Caco-2 (cell line): ENCODE data around the gene ATL1. TPM values are rescaled to one million over a fixed set of nuclear protein-coding genes. Genes with fewer than 3 reads are reported as not detected.

Experiments
- BruUV-seq: library from RNA; stranded (reverse); fragments of 400-500 nt; replicated peaks from 2 replicates; lab custom pipeline; 2021; lab: Mats Ljungman, UMichigan
- CTCF ChIA-PET: fragments of 300-600 bp; sonication (Branson Sonifier 250); formaldehyde crosslinking; loops from one replicate; lab custom pipeline; 2022; ENCODE audit warnings: antibody characterized with exemption; lab: Charles Lee
- POLR2A ChIA-PET: fragments of 300-600 bp; sonication (Branson Sonifier 250); formaldehyde crosslinking; loops from one replicate; lab custom pipeline; 2022; ENCODE audit warnings: antibody characterized with exemption; lab: Charles Lee
- DNase-seq, 2 experiments: peaks; one replicate each; pipeline versions ENCODE4 v3.0.0 to v3.0.0-alpha.2; 2020 to 2022
- H3K27me3 ChIP-seq: replicated peaks from 2 replicates; pipeline ENCODE4 v1.6.0; 2011; ENCODE audit warnings: low read length; ENCODE audit not compliant: control insufficient read depth, insufficient read depth
- H3K36me3 ChIP-seq: 2 replicates; pipeline ENCODE4 v1.5.1; 2011; ENCODE audit warnings: low read length; ENCODE audit not compliant: control insufficient read depth, insufficient read depth
- H3K4me1 ChIP-seq: fragments of 250-450 bp; sonication (Bioruptor Pico); 2 replicates; pipeline ENCODE4 v1.5.1; 2020; ENCODE audit warnings: mild to moderate bottlenecking
- H3K4me3 ChIP-seq: 2 replicates; pipeline ENCODE4 v1.5.1; 2011; ENCODE audit warnings: low read depth, mild to moderate bottlenecking, control low read depth, low read length
- H3K9me3 ChIP-seq: fragments of 250-450 bp; sonication (Bioruptor Pico); 2 replicates; pipeline ENCODE4 v1.5.1; 2020; ENCODE audit warnings: mild to moderate bottlenecking, moderate library complexity
- H3K27ac Mint-ChIP-seq: one replicate; pipeline ENCODE4 v1.8.0; 2022; ENCODE audit warnings: mixed read lengths; ENCODE audit not compliant: unreplicated experiment
- H3K27me3 Mint-ChIP-seq: one replicate; pipeline ENCODE4 v1.8.0; 2022; ENCODE audit warnings: mixed read lengths; ENCODE audit not compliant: insufficient read depth, unreplicated experiment
- H3K36me3 Mint-ChIP-seq: one replicate; pipeline ENCODE4 v1.8.0; 2022; ENCODE audit warnings: mild to moderate bottlenecking, mixed read lengths; ENCODE audit not compliant: insufficient read depth, unreplicated experiment
- H3K4me1 Mint-ChIP-seq: one replicate; pipeline ENCODE4 v1.8.0; 2022; ENCODE audit warnings: low read depth, mixed read lengths; ENCODE audit not compliant: unreplicated experiment
- H3K4me3 Mint-ChIP-seq: one replicate; pipeline ENCODE4 v1.8.0; 2022; ENCODE audit warnings: mild to moderate bottlenecking, moderate library complexity, mixed read lengths; ENCODE audit not compliant: unreplicated experiment
- H3K9me3 Mint-ChIP-seq: one replicate; pipeline ENCODE4 v1.8.0; 2022; ENCODE audit warnings: mixed read lengths; ENCODE audit not compliant: unreplicated experiment
- CTCF ChIP-seq, 2 experiments: fragments of 200-600 bp in 1 of 2; IDR thresholded peaks; 1 replicate in 1 of 2; 2 replicates in 1 of 2; pipeline versions ENCODE4 v1.5.1 to v1.8.0; 2011 to 2022; ENCODE audit warnings: antibody characterized with exemption in 1 of 2, control low read depth in 1 of 2, inconsistent platforms in 1 of 2, low read depth in 1 of 2, low read length in 1 of 2, mild to moderate bottlenecking in 1 of 2, moderate library complexity in 1 of 2; ENCODE audit not compliant: insufficient read depth in 1 of 2, severe bottlenecking in 1 of 2, unreplicated experiment in 1 of 2
- intact Hi-C: fragments of 100-400 bp; cut with micrococcal nuclease; formaldehyde crosslinking; loops from one replicate; pipeline ENCODE4 v1.10.0; 2022; ENCODE audit not compliant: unreplicated experiment
- total RNA-seq: library from RNA; stranded (reverse); gene quantifications from 2 replicates; pipeline ENCODE4 v1.2.3, GENCODE V29; 2022

ATL1 gene
- total RNA-seq, 1 experiment from 2014 or later = 1.1 TPM

GRCh38 chr14:50516091-50516490, 43.9 kb upstream of the ATL1 start:
- Mint-ChIP-seq H3K36me3 (peaks cover under 1% of the 10 kb centered on the region), H3K4me3 (no peak overlapping the region), H3K4me1 (no peaks in the 10 kb centered on the region), H3K27ac (no peak overlapping the region), H3K9me3 (no peaks in the 10 kb centered on the region), H3K27me3 (no peaks in the 10 kb centered on the region)
- intact Hi-C loops = no loop called here
- Histone ChIP-seq H3K9me3 (no peaks in the 10 kb centered on the region), H3K36me3 (no peaks in the 10 kb centered on the region), H3K27me3 (no peaks in the 10 kb centered on the region), H3K4me1 (peaks cover 2% of the 10 kb centered on the region; the same call in 1 of the 2 replicates), H3K4me3 (no peak overlapping the region)
- BruUV-seq = no TSS peak
- CTCF ChIA-PET = no interaction called here
- DNase-seq = no peak
- POLR2A ChIA-PET = no interaction called here
- no peak for TF ChIP-seq CTCF (IDR thresholded peaks at IDR 0.05; ENCODE audit: insufficient read depth in 1 of 2, low read depth in 1 of 2, low read length in 1 of 2, severe bottlenecking in 1 of 2, unreplicated experiment in 1 of 2)

GRCh38 chr14:50520947-50521815, 38.8 kb upstream of the ATL1 start:
- Mint-ChIP-seq H3K4me1 (peaks cover 29% of the 10 kb centered on the region), H3K4me3 (no peak overlapping the region), H3K27me3 (no peaks in the 10 kb centered on the region), H3K9me3 (no peaks in the 10 kb centered on the region), H3K36me3 (peaks cover 7% of the 10 kb centered on the region), H3K27ac (no peak overlapping the region)
- DNase-seq = no peak
- Histone ChIP-seq H3K4me1 (peaks cover 22% of the 10 kb centered on the region), H3K36me3 (no peaks in the 10 kb centered on the region), H3K9me3 (no peaks in the 10 kb centered on the region), H3K27me3 (no peaks in the 10 kb centered on the region), H3K4me3 (no peak overlapping the region)
- intact Hi-C loops = no loop called here
- POLR2A ChIA-PET = no interaction called here
- TF ChIP-seq CTCF (IDR thresholded peaks at IDR 0.05; ENCODE audit: insufficient read depth in 1 of 2, low read depth in 1 of 2, low read length in 1 of 2, severe bottlenecking in 1 of 2, unreplicated experiment in 1 of 2) = no peak
- CTCF ChIA-PET = no interaction called here
- no TSS peak for BruUV-seq

- Mint-ChIP-seq H3K4me3 (no peak overlapping the region), H3K36me3 (peaks cover 10% of the 10 kb centered on the region), H3K27me3 (no peaks in the 10 kb centered on the region), H3K9me3 (no peaks in the 10 kb centered on the region), H3K27ac (no peak overlapping the region), H3K4me1 (peaks cover 29% of the 10 kb centered on the region)
- no peak overlapping the region for H3K4me3 ChIP-seq
- no peaks in the 10 kb centered on the region for H3K9me3 ChIP-seq
- H3K4me1 ChIP-seq = peaks cover 22% of the 10 kb centered on the region
- no peaks in the 10 kb centered on the region for H3K27me3 ChIP-seq
- no TSS peak for BruUV-seq
- CTCF ChIA-PET = no interaction called here
- no peak for TF ChIP-seq CTCF (IDR thresholded peaks at IDR 0.05; ENCODE audit: insufficient read depth in 1 of 2, low read depth in 1 of 2, low read length in 1 of 2, severe bottlenecking in 1 of 2, unreplicated experiment in 1 of 2)
- peak in 1 of 2 experiments; percentile 23 for DNase-seq
- H3K36me3 ChIP-seq = no peaks in the 10 kb centered on the region
- POLR2A ChIA-PET = no interaction called here
- intact Hi-C loops = loop anchor here (2.0 kb wide), 1 partner anchor 79 kb away; no protein-coding TSS in a partner anchor
These were observed 38.0 kb upstream of the ATL1 start for GRCh38 chr14:50521912-50522341.
